SKM-1 (cell line): Measurements from ENCODE around the gene ST6GALNAC3.
A peak's percentile ranks its signal among the peaks of the same experiment; 100 is the strongest.
"Not testable (repeated sequence)": the region's sequence is repeated elsewhere in the genome, so short reads cannot be mapped to it uniquely, and the experiment has no call there.

Experiments used
- DNase-seq: peaks from one replicate; lab custom pipeline; 2025; ENCODE audit not compliant: unreplicated experiment; lab: John Stamatoyannopoulos, UW

Gene ST6GALNAC3

GRCh38 chr1:76105372-76105771 is 30.8 kb downstream of the ST6GALNAC3 start:
- DNase-seq: peak; percentile 23

- no peak for DNase-seq
Measured at GRCh38 chr1:76106251-76106650, 31.7 kb downstream of the ST6GALNAC3 start.

DNA sequence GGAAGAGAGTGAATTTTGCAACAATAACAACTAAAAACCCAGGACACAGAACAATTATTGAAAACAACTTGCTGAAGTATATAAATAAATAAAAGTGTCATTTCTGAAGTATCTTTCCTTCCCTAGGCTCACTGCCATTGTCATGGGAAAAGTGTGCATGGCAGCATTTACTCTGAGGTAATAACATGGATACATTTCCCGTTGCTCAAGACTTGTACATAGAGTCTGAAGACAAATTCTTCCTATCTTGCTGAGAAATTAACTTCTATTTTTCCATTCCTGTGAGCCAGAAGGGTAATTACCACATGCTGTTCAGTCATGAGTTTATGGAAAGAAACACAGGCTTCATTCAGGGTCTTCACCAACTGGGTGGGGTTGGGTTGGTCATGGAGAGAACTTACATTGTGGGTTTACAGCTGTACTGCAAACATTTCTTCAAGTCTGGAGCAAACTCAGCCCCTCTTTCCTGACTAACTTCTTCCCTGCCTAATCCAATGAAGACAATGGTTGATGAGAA is 32.2 kb downstream of the ST6GALNAC3 start:
- no peak for DNase-seq

GRCh38 chr1:76109404-76109803 is 34.9 kb downstream of the ST6GALNAC3 start:
- no peak for DNase-seq

DNA sequence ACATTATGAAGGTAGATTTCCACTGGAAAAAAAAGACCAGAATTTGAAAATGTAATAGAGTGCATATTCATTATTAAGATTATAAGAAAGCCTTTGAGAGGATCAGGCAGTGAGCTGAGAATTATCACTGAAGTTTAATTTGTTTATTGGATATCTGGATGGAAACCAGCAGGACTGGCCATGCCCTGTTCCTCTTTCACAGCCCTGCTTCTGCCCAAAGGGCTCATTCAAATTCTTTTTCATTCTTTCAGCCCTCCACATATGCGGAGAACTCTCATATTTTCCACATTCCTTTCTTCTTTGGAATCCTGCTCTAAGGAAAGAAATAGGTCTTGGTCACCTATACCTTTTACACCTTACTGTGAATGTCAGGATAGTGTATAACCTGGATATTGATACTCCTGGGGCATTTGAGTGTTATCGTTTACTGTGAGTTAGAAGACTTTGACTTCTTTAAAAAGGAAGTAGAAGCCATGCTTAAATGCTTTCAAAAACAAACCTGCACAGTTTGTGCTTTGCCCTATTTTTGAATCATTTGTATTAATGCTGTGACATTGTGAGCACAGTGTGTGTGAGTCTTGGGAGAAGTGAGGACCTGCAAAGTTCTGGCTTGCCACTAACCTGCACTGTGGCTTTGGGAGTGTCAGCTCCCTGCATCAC is 35.5 kb downstream of the ST6GALNAC3 start:
- DNase-seq: no peak

- DNase-seq: no peak
Measured at GRCh38 chr1:76110666-76111065, 36.1 kb downstream of the ST6GALNAC3 start.

DNA sequence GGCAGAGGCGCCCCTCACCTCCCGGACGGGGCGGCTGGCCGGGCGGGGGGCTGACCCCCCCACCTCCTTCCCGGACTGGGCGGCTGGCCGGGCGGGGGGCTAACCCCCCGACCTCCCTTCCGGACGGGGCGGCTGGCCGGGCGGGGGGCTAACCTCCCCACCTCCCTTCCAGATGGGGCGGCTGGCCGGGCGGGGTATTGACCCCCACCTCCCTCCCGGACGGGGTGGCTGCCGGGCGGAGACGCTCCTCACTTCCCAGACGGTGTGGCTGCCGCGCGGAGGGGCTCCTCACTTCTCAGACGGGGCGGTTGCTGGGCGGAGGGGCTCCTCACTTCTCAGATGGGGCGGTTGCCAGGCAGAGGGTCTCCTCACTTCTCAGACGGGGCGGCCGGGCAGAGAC is 37.8 kb downstream of the ST6GALNAC3 start:
- DNase-seq: not testable (repeated sequence)

GRCh38 chr1:76113446-76113845 is 38.9 kb downstream of the ST6GALNAC3 start:
- no peak for DNase-seq

DNA sequence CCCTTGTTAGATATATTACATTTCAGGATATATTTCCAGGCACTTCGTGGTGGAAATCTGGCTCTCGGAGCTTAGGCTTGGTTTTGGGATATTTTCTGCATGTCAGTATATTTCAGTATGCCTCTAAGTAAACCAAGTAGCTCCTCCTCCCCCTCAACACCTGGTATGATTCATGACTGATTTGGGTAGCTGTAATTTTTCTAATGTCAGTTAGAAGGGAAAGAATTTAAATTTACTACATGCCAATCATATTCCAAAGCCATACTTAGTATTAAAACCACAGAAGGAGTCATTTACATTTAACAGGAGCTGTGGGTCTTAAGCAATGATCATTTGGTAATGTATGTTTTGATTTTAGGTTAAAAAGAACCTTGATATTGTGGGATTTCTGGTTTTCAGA is 40.6 kb downstream of the ST6GALNAC3 start:
- DNase-seq: no peak

- no peak for DNase-seq
Measured at GRCh38 chr1:76121850-76122249, 47.3 kb downstream of the ST6GALNAC3 start.

DNA sequence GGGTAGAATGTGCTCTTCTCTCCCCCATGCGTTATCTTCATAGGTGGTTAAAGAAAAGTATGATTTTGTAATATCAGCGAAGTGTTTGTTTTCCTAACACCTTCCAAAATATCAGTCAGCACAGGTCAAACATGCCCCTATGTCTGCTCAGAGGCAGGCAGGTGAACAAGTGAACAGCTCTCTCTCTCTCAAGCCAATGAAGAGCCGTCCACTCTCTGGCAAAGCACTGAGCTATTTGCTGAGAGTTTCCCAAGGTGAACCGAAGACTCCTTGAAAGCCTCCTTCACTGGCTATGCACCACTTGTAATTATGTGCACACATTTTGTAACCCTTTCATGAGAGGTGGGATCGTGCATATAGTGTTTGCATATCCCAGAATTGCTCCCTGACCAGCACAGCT is 47.7 kb downstream of the ST6GALNAC3 start:
- no peak for DNase-seq

DNA sequence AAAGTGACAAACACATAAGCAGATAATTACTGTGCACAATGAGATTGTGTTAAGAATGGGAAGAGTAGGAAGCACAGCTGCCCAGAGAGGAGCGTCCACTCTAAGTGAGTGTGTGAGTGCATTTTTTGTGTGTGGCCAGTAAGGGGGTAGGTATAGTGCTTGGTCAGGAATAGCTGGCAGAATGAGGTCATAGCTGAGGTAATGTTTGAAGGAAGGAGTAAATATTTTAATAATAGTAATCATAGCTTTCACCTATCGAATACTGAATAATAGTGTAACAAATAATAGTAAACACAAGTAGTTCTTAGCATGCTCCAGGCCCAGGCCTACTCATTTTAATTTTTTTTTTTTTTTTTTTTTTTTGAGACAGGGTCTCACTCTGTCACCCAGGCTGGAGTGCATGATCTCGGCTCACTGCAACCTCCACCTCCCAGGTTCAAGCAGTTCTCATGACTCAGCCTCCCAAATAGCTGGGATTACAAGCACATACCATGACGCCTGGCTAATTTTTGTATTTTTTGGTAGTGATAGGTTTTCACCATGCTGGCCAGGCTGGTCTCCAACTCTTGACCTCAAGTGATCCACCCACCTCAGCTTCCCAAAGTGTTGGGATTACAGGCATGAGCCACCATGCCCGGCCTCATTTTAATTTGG is 49.0 kb downstream of the ST6GALNAC3 start:
- not testable (repeated sequence) for DNase-seq

DNA sequence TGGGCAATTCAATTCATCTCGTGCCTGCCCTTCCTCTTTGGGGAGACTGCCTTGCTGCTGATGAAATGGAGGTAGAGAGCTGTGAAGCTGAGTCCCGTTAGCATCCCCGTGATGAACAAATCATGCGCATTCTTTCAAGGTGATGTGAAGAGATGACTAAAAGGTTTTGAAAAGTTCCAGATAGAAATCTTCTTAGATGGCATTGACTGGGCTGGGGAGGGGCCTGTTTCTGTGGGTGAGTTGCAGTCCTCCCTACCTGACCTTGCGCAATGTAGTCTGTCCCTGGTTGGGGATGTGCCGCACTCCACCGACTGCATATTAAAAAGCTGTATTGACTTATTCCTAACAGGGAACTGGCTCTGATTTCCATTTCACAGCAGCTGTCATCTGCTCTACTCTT is 49.6 kb downstream of the ST6GALNAC3 start:
- DNase-seq: no peak

GRCh38 chr1:76125473-76126219 is 51.1 kb downstream of the ST6GALNAC3 start:
- DNase-seq: no peak

DNA sequence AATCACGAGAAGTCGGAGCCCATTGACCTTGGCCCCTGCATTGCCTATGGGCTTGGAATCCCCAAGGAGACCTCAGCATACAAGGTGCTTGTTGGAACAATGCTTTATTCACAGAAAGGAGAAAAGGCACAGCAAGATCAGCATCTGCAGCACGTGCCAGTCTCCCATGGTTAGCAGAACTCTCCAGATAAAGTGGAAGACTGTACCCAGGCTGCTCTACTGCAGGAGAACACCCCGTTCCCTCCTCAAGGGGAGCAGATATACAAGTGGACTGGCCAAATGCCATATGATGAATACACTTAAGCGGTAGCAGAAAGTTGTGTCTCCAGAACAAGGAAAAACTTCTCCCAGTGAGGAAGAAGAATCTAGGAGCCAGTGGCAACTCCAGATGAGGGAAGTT is 53.5 kb downstream of the ST6GALNAC3 start:
- DNase-seq: no peak

GRCh38 chr1:76129731-76130130 is 55.2 kb downstream of the ST6GALNAC3 start:
- DNase-seq: no peak

GRCh38 chr1:76130992-76131391 is 56.4 kb downstream of the ST6GALNAC3 start:
- DNase-seq: no peak

GRCh38 chr1:76133977-76134376 is 59.4 kb downstream of the ST6GALNAC3 start:
- no peak for DNase-seq

DNA sequence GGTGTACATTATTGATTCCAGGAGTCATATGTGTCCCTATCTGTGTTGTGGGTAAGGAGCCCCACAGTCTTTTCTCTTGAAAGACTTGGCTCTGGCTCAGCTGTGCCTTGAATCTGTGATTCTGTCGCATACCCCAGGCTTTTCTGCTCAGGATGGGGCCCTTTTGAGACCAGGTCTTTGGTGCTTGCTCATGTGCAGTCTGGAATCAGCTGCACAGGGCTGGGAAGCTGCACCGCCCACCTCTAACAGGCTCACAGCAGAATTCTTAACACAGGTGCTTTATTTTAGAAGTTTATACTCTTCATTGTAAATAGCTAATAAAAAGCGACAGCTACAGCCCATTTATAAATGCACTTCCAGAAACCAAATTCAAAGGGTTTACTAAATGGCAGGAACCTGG is 61.3 kb downstream of the ST6GALNAC3 start:
- no peak for DNase-seq

DNA sequence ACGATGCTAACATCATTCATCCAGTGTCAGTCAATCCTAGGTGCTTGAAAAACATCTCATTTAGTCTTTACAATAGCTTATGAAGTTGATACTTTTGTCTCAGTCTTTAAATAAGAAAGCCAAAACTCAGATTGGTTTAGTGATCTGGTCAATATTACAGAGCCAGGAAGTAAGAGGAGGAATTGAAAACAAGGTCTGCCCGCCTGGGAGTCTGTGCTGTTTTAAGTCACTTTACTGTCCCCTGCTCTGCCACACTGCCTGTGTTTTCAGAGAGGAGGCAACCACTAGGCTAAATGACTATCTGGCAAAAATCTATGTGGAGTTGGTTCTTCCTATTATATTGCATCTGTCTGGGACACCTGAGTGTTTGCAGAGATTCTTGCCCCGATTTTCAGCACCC is 62.3 kb downstream of the ST6GALNAC3 start:
- DNase-seq: no peak

GRCh38 chr1:76137746-76138145 is 63.2 kb downstream of the ST6GALNAC3 start:
- no peak for DNase-seq

GRCh38 chr1:76138217-76138616 is 63.7 kb downstream of the ST6GALNAC3 start:
- no peak for DNase-seq
